Parathyroid adenoma (tissue), 2 donors: Measurements from ENCODE around the gene ORM1.

ENCODE experiments used
- H2AFZ ChIP-seq: fragments of 300-600 bp; sonication (generic); one replicate; pipeline ENCODE4 v1.7.0; 2017; ENCODE audit warnings: antibody characterized with exemption, mild to moderate bottlenecking
- H3K27ac ChIP-seq: fragments of 300-600 bp; sonication (generic); one replicate; pipeline ENCODE4 v1.7.0; 2017
- H3K27me3 ChIP-seq: fragments of 300-600 bp; sonication (generic); one replicate; pipeline ENCODE4 v1.7.0; 2017; ENCODE audit warnings: low read length; ENCODE audit not compliant: control insufficient read depth, insufficient read depth
- H3K36me3 ChIP-seq: fragments of 300-600 bp; sonication (generic); one replicate; pipeline ENCODE4 v1.7.0; 2017; ENCODE audit warnings: low read length; ENCODE audit not compliant: control insufficient read depth, insufficient read depth
- H3K4me1 ChIP-seq: fragments of 300-600 bp; sonication (generic); one replicate; pipeline ENCODE4 v1.7.0; 2017; ENCODE audit warnings: control low read depth
- H3K4me2 ChIP-seq: fragments of 300-600 bp; sonication (generic); one replicate; pipeline ENCODE4 v1.7.0; 2017; ENCODE audit warnings: low read length
- H3K4me3 ChIP-seq: fragments of 300-600 bp; sonication (generic); one replicate; pipeline ENCODE4 v1.7.0; 2017; ENCODE audit warnings: low read depth, low read length
- H3K79me2 ChIP-seq: fragments of 300-600 bp; sonication (generic); one replicate; pipeline ENCODE4 v1.7.0; 2017; ENCODE audit warnings: control low read depth
- H3K9ac ChIP-seq: fragments of 300-600 bp; sonication (generic); one replicate; pipeline ENCODE4 v1.7.0; 2017; ENCODE audit warnings: mild to moderate bottlenecking
- H3K9me3 ChIP-seq: fragments of 300-600 bp; sonication (generic); one replicate; pipeline ENCODE4 v1.7.0; 2017; ENCODE audit warnings: low read length; ENCODE audit not compliant: control insufficient read depth
- TF ChIP-seq, protein P1 (sequence below): fragments of 300-600 bp; sonication (generic); IDR thresholded peaks from one replicate; pipeline ENCODE4 v1.7.0; 2017; ENCODE audit warnings: antibody characterized with exemption, mild to moderate bottlenecking
- donor health status: primary hyperparathyroidism.

ORM1 gene

DNA sequence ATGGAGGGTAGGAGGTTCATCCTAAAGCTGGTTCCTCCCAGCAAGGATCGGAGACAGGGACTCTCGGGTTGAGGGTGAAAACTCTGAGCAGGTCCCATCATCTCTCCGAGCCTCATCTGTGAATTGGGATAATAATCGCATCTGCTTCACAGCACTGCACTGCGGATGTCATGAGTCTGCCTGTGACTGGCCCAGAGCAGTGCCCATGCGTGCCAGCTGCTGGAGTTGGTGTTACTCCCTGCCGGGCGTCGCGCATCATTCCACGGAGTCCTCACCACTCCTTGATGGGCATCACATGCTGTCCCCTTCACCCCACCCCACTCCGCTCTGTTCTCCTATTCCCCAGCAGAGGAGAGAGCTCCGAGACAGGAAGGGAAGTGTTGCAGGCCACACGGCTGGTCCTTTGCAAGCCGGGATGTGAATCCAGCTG lies 35.1 kb upstream of the ORM1 start:
- H3K9me3 ChIP-seq = no peaks in the 10 kb centered on the region
- TF ChIP-seq, protein P1, sequence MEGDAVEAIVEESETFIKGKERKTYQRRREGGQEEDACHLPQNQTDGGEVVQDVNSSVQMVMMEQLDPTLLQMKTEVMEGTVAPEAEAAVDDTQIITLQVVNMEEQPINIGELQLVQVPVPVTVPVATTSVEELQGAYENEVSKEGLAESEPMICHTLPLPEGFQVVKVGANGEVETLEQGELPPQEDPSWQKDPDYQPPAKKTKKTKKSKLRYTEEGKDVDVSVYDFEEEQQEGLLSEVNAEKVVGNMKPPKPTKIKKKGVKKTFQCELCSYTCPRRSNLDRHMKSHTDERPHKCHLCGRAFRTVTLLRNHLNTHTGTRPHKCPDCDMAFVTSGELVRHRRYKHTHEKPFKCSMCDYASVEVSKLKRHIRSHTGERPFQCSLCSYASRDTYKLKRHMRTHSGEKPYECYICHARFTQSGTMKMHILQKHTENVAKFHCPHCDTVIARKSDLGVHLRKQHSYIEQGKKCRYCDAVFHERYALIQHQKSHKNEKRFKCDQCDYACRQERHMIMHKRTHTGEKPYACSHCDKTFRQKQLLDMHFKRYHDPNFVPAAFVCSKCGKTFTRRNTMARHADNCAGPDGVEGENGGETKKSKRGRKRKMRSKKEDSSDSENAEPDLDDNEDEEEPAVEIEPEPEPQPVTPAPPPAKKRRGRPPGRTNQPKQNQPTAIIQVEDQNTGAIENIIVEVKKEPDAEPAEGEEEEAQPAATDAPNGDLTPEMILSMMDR = no peak
- H3K27me3 ChIP-seq = no peaks in the 10 kb centered on the region
- H3K4me3 ChIP-seq = no peak overlapping the region
- H3K4me2 ChIP-seq = no peak overlapping the region
- H3K9ac ChIP-seq = no peak overlapping the region
- no peak overlapping the region for H3K27ac ChIP-seq
- no peaks in the 10 kb centered on the region for H3K4me1 ChIP-seq
- H2AFZ ChIP-seq = no peak overlapping the region
- H3K36me3 ChIP-seq = no peaks in the 10 kb centered on the region
- H3K79me2 ChIP-seq = no peaks in the 10 kb centered on the region

DNA sequence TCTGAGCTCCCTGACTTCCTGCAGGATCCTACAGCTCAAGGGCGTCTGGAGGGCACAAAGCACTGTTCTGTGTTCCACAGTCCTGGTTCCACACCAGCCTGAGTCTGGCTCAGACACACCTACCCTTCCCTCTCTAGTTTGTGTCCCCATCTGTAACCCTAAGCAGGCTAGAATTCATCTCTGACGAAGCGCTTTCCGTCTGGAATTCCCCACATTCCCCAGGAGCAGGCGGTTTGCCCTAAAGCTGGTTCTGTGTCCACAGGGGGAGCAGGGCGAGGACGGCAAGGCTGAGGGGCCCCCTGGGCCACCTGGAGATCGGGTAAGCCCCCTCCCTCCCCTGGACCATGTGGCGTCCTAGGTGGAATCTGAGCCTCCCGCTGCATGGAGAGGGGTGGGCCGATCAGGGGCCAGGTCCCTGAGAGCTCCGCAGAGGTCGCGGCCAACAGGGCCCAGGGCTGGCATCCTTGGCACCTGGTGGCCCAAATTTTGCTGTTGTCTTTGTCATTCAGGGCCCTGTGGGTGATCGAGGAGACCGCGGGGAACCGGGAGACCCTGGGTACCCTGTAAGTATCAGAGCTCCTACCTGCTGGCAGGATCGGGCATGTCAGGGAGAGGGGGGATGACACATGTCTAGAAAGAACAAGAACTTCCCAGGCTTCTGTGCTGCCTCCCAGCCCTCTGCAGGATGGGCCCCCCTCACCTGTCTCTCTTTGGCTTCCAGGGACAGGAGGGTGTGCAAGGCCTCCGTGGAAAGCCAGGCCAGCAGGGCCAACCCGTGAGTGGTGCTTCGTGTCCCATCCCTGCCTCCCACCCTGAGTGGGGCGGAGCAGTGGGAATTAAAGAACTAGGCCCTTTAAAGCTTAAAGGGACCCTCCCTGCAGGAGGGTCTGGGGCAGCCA lies 34.5 kb upstream of the ORM1 start:
- H3K4me3 ChIP-seq = no peak overlapping the region
- TF ChIP-seq, protein P1 = no peak
- no peaks in the 10 kb centered on the region for H3K36me3 ChIP-seq
- H3K27ac ChIP-seq = no peak overlapping the region
- H3K9me3 ChIP-seq = no peaks in the 10 kb centered on the region
- H3K79me2 ChIP-seq = no peaks in the 10 kb centered on the region
- H3K4me2 ChIP-seq = no peak overlapping the region
- H3K9ac ChIP-seq = no peak overlapping the region
- no peaks in the 10 kb centered on the region for H3K4me1 ChIP-seq
- no peaks in the 10 kb centered on the region for H3K27me3 ChIP-seq
- no peak overlapping the region for H2AFZ ChIP-seq

DNA sequence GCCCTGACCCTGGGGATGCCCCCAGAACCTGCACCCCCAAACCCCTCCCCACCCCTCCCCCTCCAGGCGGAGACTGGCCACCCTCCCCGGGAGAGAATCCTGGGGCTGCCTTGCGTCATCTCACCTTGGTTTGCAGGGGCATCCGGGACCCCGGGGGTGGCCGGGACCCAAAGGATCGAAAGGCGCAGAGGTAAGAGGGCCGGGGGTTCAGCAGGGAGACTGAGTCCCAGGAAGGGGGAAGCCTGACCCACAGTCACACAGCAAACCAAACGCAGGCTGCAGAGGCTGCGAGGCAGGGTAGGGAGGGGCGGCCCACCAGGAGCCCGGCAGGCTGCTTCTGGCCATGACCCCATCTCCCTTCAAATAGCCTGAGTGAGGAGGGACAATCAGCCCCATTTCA lies 33.8 kb upstream of the ORM1 start:
- H3K4me2 ChIP-seq = no peak overlapping the region
- no peaks in the 10 kb centered on the region for H3K27me3 ChIP-seq
- H2AFZ ChIP-seq = no peak overlapping the region
- no peak overlapping the region for H3K27ac ChIP-seq
- H3K36me3 ChIP-seq = no peaks in the 10 kb centered on the region
- H3K79me2 ChIP-seq = no peaks in the 10 kb centered on the region
- H3K9ac ChIP-seq = no peak overlapping the region
- no peak overlapping the region for H3K4me3 ChIP-seq
- H3K4me1 ChIP-seq = no peaks in the 10 kb centered on the region
- TF ChIP-seq, protein P1 = no peak
- H3K9me3 ChIP-seq = no peaks in the 10 kb centered on the region

DNA sequence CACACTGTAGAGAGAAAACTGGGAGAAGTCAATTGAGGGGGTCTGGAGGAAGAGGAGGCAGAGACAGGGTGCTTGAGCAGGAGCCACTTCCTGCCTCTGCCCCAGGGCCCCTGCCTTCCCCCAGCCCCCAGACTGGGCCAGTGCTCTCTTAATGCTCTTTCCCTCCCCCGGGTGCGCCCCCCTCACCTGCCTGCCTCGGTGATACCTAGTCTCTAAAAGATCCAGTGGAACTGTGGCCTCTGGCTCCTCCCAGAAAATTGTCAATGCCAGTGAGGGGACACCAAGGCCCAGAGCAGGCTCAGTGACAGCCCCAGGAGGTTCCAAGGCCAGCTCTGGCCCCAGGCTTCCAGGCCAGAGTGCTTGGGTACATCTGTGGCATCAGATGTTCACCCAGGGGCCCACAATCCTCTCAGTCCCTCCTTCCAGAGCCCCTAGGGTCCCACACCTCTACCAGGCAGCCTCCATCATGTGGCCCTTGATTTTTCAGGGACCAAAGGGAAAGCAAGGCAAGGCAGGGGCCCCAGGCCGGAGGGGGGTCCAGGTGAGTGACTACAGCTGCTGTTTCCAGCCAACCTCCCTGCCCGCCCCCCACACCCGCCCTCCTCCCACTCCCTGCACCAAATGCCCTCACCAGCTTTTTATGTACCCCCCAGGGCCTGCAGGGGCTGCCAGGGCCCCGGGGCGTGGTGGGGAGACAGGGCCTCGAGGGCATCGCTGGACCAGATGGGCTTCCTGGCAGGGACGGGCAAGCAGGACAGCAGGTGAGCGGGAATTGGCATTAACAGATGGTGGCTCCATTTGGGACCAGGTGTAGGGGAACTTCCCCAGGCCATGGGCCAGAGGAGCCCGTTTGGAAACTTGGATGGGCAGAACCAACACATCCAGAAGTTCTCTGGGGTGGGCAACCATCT lies 33.1 kb upstream of the ORM1 start:
- Histone ChIP-seq H3K27ac (no peak overlapping the region), H3K4me2 (no peak overlapping the region), H3K4me1 (no peaks in the 10 kb centered on the region), H3K9ac (no peak overlapping the region), H3K9me3 (no peaks in the 10 kb centered on the region), H2AFZ (no peak overlapping the region), H3K36me3 (no peaks in the 10 kb centered on the region), H3K4me3 (no peak overlapping the region), H3K27me3 (no peaks in the 10 kb centered on the region), H3K79me2 (no peaks in the 10 kb centered on the region)
- TF ChIP-seq, protein P1 = no peak
